Embryonic facial prominence (tissue), 1 donor: ENCODE measurements around the gene PRDM16.

Experiments used
- DNase-seq: peaks from one replicate; pipeline ENCODE4 v3.0.0-alpha.2; 2016; ENCODE audit errors: extremely low spot score

Gene PRDM16

GRCh38 chr1:3336641-3337630, 267.9 kb downstream of the PRDM16 start:
- DNase-seq, result no peak

DNA sequence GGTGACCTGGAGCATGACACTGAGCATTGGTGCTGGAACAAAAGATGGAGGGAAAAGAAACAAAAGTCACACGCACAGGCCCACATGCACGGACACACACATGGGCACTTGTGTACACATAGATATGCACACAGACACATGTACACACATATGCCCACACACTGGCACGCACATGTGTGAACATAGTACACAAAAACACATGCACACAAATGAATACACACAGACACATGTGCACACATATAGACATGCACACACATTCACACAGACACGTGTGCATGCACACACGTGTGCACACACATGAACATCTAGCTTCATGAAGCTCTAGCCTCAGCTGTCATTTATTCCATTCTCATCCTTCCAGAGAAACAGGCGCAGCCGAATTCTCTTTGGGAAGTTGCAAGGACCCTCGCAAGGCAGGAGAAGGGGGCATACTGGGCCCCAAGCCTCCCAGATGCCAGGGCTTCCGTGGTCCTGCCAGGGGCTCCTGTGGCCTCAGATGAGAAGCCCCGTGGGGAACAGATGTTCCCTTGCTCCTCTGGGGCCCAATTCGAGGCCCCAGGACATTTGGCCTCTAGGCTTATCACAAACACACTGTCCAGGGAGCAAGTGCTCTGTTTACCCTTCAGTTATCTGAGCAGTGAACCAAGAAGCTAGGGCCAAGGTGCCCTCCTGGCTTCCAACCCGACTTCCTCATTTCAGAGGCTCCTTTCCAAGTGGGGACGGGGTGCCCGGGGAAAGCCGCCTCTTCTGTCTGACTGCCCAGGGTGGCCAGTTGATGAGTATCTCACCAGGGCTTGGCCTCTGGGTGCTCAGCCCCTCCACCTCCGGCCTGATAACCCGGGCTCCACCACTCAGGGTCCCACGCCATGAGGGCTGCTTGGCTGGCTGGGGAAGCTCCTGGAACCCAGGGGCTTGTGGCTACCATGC, 269.1 kb downstream of the PRDM16 start:
- no peak for DNase-seq

- DNase-seq, result no peak
These were observed 269.7 kb downstream of the PRDM16 start for GRCh38 chr1:3338725-3339070.

- DNase-seq, result no peak
These were observed 270.9 kb downstream of the PRDM16 start for GRCh38 chr1:3339856-3340255.

DNA sequence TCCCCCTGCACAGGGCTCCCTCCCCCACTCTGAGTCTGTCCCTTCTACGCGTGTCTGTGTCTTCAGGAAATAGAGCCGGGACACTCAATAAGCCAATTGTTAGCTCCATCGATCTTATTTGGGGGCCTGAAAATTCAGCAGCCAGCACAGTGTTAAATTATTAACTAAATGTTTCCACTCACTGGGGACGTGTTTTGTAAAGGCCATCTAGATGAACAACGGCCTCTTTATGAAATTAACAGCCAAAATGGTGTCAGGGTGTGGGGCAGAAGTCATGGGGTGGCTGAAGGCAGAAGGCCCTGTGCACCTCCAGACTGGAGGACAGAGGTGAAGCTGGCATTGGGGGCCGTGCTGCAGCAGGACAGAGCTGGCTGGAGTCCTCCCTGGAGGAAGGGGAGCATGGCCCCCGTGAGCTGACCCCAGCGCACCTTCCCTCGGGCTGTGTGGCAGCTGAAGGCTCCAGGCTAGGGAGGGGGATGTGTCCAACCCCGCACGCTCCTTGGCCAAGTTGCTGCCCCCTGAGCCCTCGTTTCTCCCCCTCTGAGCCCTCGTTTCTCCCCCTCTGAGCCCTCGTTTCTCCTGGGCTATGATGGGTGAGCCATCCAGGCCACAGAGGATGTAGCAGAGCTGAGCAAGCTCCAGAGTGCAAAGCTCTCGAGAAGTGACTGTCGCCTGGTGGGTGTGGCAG, 271.7 kb downstream of the PRDM16 start:
- no peak for DNase-seq

- no peak for DNase-seq
These were observed 272.4 kb downstream of the PRDM16 start for GRCh38 chr1:3341236-3341994.

GRCh38 chr1:3342960-3343359, 274.0 kb downstream of the PRDM16 start:
- DNase-seq, result no peak

DNA sequence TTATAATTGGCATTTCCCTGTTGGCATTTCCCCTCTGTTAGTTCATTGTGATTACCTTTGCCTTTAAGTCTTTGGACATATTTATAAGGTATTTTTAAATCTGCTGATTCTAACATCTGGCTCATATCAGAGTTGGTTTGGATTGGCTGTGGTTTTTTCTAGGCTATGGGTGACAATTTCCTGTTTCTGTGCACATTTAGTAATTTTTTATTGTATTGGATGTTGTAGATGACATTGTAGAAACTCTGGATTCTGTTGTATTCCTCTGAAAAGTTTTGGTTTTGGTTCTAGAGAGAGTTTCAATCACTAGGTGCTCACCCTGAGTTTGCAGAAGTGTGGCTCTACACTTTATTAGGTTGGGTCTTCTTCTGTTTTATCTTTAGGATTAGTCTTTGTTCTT, 275.4 kb downstream of the PRDM16 start:
- no peak for DNase-seq

DNA sequence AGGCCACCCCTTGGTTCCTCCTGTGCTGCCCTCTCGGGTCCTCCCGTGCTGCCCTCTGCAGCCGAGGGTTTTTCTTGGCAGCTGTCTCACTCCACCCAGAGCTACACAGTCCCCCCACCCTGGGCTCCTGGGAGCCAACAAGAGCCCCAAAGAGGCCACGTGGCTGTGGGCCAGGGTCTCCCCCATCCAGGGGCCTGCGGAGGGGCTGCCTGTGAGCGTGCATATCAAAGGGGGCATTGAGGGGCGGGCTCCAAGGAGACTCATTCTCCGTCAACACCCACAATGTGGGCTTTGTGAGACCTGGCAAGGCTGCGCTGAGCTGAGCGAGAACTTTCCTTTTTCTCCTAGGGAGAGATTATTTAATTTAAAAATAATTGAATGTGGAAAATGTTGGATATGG, 276.8 kb downstream of the PRDM16 start:
- DNase-seq, result no peak

DNA sequence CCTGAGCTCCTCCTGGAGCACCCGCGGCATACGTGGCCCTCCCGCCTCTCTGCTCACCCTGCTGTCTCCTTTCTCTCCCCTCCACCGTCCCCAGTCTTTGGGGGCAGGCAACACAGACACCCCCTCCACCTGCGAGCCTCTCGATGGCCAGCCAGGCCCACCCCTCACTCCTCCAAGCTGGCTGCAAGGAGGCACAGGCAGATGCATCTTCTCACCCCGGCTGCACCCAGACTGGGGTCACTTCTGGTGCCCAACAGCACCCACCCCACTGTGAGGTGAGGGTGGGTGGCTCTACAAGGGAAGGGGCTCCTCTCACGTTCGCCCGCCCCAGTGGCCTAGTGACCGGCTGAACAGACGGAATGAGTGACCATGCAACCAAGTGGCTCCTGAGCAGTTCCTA, 277.5 kb downstream of the PRDM16 start:
- no peak for DNase-seq

DNA sequence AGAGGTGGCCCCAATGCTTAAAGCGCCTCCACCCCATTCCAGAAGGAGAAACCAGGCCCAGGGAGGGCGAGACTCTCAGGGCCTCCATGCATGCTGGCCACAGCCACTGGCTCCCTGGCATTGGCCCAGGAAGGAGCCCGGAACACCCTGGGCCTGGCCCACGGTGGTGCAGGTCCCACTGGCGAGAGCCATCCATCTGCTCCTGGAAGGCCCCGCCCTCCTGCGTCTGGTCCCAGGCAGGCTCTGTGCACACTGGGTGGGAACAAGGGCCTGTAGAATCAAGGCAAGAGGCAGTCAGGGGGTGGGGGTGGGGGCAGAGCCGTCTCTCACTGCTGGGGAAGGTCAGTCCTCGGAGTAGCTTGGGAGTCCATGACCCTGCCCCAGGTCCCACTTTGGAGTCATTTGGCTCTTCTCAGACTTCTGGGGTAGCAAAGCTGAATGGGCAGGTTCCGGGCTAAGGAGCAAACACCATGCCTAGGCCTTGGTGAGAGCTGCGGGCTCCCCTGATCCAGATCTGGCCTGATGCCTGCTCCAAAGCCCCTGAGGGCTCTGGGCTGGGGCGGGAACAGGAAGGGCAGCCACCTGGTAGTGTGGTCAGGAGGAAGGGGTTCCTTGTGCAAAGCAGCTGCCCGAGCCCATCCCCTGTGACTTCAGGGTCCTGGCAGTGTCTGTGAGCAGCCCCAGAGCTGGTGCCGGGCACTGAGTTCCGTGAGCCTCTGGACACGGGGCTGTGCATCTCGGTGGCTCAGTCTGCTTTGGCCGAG, 278.4 kb downstream of the PRDM16 start:
- DNase-seq, result no peak

DNA sequence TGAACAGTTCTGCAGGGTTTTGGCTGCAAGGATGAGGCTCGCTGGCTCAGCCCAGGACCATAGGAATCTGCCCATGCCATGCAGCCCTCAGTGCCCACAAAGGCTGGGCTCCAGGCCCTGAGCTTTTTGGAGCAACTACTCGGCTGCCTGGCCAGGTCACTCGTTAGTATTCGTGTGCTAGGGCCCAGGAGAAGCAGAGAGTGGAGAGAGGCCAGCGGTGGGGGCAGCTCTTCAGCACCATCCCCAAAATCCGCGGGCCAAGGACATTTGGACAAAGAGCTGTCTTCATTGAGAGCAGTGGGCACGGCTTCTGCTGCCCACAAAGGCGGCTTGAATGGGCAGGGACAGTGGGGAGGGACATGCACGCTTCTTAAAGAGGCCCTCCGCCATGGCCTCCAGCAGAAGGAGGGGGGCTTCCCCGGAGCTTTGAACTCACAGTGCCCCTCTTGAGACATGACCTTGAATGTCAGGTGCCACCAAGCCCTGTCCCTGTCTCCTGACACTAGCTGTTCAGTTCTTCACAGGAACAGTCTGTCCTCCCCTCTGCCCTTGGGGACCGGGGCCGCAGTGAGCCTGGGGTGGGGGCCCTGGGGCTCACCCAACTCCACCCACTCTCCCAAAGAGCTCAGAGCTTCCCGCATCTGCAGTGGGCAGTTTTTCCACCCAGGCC, 279.3 kb downstream of the PRDM16 start:
- DNase-seq, result no peak

DNA sequence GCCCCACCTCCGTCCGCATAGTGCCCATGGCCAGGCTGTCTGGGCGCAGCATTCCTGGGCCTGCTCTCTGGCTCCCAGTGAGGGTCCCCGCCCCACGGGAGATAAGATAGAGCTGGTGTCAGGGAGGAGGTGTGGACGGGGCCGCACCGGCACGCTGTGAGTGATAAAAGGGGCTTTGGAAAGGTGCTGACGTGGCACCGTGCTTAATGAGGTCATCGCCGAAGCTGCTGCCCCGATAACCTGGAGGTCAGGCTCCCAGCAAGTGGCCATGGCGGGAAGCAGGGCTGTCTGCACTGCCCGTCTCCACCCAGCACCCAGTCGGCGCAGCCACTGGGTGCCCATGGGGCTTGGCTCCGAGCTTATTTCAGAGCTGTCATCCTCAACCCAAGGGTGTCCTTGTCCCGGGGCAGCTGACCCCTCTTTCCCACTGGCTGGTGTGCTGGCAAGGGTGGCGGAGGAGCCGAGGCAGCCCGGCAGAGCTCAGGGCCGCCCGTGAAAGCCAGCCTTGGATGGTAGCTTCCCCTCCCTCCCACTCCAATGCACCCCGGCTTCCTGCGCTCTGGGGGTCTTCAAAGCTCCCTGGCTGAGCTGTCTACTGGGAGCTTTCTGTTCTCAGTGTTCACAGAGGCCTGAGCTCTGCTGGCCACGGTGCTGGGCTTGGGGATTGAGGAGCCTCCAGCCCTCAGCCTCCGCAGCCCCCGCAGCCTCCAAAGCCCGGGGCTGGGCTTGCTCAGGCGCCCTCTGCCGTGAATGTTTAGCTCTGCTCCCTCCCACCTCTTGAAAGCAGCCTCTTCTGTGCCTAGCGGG, 280.4 kb downstream of the PRDM16 start:
- no peak for DNase-seq

DNA sequence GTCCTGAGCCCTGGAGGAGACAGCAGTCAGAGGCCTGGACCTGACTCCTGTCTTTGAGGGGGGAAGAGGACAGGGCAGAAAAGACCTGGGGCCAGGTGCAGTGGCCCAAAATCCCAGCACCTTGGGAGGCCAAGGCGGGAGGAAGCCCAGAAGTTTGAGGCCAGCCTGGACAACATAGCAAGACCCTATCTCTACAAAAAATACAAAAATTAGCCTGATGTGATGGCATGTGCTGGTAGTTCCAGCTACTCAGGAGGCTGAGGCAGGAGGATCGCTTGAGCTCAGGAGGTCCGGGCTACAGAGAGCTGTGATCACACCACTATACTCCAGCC, 280.9 kb downstream of the PRDM16 start:
- no peak for DNase-seq

GRCh38 chr1:3350506-3351261, 281.7 kb downstream of the PRDM16 start:
- DNase-seq, result no peak

DNA sequence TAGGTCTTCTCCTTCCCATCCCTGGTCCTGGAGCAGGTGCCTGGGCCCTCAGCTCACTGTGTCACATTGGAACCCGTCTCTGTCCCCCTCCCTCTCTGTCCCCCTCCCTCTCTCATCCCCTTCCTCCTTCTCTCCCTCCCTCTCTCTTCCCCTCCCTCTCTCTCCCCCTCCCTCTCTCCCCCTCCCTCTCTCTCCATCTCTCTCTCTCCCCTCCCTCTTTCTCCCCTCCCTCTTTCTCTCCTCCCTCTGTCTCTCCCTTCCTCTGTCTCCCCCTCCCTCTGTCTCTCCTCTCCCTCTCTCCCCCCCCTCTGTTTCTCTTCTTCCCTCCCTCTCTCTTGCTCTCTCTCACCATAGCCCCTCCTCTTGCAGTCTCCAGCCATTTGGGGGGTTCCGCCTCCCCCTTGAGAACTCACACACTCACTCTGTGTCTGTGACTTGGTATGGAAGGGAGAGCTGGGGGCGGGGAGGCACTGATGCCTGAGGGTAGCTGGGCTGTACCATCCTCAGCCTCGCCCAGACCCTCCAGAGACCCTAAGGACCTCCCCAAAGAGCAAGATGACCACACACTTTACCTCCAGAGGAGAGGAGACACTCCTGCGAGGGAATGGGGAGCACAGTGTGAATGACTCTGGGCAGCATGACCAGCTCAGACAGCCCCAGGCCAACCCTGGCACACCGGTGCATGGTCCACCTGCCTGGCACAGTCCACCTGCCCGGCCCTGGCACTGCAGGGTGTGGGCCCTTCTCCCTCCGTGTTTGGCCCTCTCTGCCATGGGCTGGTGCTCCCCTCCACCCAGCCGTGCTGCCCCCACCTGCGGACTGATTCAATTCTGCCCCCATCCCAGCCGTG, 282.7 kb downstream of the PRDM16 start:
- DNase-seq, result no peak

DNA sequence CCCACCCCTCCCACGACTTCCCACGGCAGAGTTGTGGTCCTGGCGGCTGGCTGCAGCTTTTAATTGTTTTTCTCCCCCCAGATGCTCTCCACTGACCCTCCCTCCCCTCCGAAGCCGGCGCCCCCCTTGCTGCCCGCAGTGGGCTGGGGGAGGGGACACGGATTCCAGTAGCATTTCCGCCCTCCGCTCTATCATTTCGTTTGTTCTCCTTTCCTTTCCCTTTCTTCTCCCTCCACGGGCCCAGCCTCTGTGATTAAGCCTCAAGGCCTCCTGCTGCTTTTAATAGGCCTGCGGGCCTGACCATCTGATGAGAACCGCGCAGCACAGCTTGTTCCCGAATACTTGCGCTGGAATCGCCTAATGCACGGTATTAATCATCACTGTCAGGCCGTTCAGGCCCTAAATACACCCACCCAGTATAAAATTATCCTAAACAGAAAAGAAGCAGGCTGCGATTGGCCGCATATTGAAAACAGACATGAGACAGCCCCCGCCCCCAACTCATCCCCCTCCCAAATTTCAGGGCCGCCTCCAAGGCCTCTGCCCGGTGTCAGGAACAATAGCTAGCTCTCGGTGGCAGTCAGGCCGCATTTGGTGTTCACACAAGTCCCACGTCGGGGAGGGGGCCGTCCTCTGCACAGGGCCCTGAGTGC, 283.4 kb downstream of the PRDM16 start:
- no peak for DNase-seq
